ENCODE measurements around the gene ERFE. TPM values are rescaled to one million over a fixed set of nuclear protein-coding genes. Genes with fewer than 3 reads are reported as not detected.
"Not testable (repeated sequence)": the region's sequence is repeated elsewhere in the genome, so short reads cannot be mapped to it uniquely, and the experiment has no call there.

Gene ERFE, protein sequence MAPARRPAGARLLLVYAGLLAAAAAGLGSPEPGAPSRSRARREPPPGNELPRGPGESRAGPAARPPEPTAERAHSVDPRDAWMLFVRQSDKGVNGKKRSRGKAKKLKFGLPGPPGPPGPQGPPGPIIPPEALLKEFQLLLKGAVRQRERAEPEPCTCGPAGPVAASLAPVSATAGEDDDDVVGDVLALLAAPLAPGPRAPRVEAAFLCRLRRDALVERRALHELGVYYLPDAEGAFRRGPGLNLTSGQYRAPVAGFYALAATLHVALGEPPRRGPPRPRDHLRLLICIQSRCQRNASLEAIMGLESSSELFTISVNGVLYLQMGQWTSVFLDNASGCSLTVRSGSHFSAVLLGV
- total RNA-seq (2014; rRNA removed; shearing (Covaris generic); ENCODE audit: low replicate concordance), result 2.8 and 4.1 TPM in 2 replicates

DNA sequence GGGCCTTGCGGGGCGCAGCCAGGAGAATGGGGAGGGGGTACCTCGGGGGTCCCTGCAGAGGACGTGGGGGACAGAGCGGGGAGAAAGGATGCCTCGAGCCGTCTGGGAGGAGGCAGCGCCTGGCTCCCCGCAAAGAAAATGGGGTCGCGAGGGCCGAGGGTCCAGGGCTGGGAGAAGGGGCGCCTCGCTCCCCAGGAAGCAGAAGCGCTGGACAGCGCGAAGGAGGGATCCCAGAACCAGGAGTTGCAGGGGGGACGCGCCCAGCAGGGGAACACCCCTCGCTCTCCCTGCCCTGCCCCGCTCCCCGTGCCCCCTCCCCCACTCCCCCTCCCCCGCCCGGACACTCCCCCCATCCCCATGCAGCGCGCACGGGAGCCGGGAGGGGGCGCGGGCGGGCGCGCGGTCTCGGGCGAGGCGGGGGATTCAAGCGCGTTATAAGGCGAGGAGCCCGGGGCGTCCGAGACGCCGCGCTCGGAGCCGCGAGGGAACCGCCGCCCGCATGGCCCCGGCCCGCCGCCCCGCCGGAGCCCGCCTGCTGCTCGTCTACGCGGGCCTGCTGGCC is at the start of gene ERFE:
Gene ERFE, plus strand, starts transcription at position 462 of the 562 bp plus-strand sequence. Its CDS starts 38 bp downstream, at position 500.
- Histone ChIP-seq H3K79me2 (ENCODE audit: low read length) (no peaks in the 10 kb centered on the region), H3K27ac (ENCODE audit: low read length) (no peak within 1 kb of the TSS), H2AFZ (ENCODE audit: low read length) (no peak within 1 kb of the TSS), H3K9me3 (ENCODE audit: low read length) (no peaks in the 10 kb centered on the region), H3K9me2 (replicated peaks; ENCODE audit: insufficient read depth, low read length) (no peaks in the 10 kb centered on the region), H3K4me1 (ENCODE audit: low read length) (peaks cover 25% of the 10 kb centered on the region), H3K4me3 (ENCODE audit: low read length) (peak within 1 kb of the TSS; percentile 61), H3K9ac (ENCODE audit: low read length) (peak within 1 kb of the TSS; percentile 61), H3K27me3 (ENCODE audit: low read length) (no peaks in the 10 kb centered on the region), H3K36me3 (ENCODE audit: insufficient read depth, low read length) (no peaks in the 10 kb centered on the region), H3K4me2 (ENCODE audit: low read depth, low read length, poor library complexity, severe bottlenecking) (peak within 1 kb of the TSS; percentile 65), H4K20me1 (ENCODE audit: insufficient read depth, low read depth, low read length) (no peaks in the 10 kb centered on the region)
- peak; percentile 81 for DNase-seq

DNA sequence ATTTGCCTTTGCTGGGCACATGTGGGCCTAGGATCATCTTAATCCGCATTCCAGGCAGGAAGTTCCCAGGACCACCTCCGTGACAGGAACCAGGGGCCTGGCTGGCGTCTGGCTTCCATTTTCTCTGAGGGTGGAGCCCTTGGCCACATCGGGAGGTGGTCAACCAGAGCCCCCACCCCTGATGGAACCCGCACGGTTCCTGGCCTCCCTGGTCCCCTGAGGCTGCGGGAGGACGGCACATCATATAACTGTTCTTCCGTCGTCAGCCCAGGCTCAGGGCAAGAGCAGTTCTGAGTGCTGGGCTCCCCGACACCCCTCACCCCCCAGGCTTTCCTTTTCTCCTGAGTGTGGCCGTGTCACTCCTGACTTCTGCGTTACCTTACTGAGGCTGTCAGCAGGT is 45.2 kb upstream of the ERFE start:
- H3K4me3 ChIP-seq (ENCODE audit: low read length), result no peak overlapping the region
- no peak overlapping the region for H3K27ac ChIP-seq (ENCODE audit: low read length)
- H3K9ac ChIP-seq (ENCODE audit: low read length), result no peak overlapping the region
- H4K20me1 ChIP-seq (ENCODE audit: insufficient read depth, low read depth, low read length), result no peaks in the 10 kb centered on the region
- no peaks in the 10 kb centered on the region for H3K79me2 ChIP-seq (ENCODE audit: low read length)
- peaks cover 8% of the 10 kb centered on the region for H3K4me1 ChIP-seq (ENCODE audit: low read length)
- H2AFZ ChIP-seq (ENCODE audit: low read length), result no peak overlapping the region
- H3K9me3 ChIP-seq (ENCODE audit: low read length), result peaks cover 10% of the 10 kb centered on the region; the same call in 1 of the 2 replicates
- DNase-seq, result no peak
- no peaks in the 10 kb centered on the region; the same call in 1 of the 2 replicates for H3K36me3 ChIP-seq (ENCODE audit: insufficient read depth, low read length)
- no peak overlapping the region for H3K4me2 ChIP-seq (ENCODE audit: low read depth, low read length, poor library complexity, severe bottlenecking)
- H3K9me2 ChIP-seq (replicated peaks; ENCODE audit: insufficient read depth, low read length), result no peaks in the 10 kb centered on the region
- no peaks in the 10 kb centered on the region for H3K27me3 ChIP-seq (ENCODE audit: low read length)

DNA sequence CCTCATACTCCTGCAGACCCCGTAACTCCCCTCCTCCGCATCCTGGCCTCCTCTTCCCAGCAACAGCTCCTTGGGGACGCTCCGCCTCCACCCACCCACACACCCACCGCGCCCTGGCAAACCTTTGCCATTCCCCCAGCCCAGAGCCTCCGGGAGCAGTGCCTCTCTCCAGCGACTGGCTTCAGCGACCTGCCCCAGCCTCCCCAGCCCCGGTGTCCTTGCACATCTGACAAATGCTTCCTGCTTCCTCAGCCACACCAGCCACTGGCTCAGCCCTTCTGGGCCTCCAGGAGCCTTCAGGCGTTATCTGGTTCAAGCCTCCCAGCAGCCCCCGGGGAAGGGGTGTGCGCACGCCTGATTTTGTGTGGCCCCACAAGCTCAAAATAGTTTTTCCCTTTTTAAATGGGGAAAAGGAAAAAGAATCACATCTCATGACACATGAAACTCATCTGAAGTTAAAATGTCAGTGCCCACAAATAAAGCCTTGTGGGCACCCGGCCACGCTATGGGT is 44.4 kb upstream of the ERFE start:
- Histone ChIP-seq H3K4me2 (ENCODE audit: low read depth, low read length, poor library complexity, severe bottlenecking) (no peak overlapping the region), H2AFZ (ENCODE audit: low read length) (no peak overlapping the region), H3K9me2 (replicated peaks; ENCODE audit: insufficient read depth, low read length) (no peaks in the 10 kb centered on the region), H3K4me3 (ENCODE audit: low read length) (no peak overlapping the region), H3K79me2 (ENCODE audit: low read length) (no peaks in the 10 kb centered on the region), H3K27ac (ENCODE audit: low read length) (no peak overlapping the region), H3K36me3 (ENCODE audit: insufficient read depth, low read length) (no peaks in the 10 kb centered on the region; the same call in 1 of the 2 replicates), H3K9ac (ENCODE audit: low read length) (no peak overlapping the region), H3K27me3 (ENCODE audit: low read length) (no peaks in the 10 kb centered on the region), H3K9me3 (ENCODE audit: low read length) (peaks cover 10% of the 10 kb centered on the region; the same call in 1 of the 2 replicates), H4K20me1 (ENCODE audit: insufficient read depth, low read depth, low read length) (no peaks in the 10 kb centered on the region), H3K4me1 (ENCODE audit: low read length) (peaks cover under 1% of the 10 kb centered on the region; the same call in 1 of the 2 replicates)
- no peak for DNase-seq

DNA sequence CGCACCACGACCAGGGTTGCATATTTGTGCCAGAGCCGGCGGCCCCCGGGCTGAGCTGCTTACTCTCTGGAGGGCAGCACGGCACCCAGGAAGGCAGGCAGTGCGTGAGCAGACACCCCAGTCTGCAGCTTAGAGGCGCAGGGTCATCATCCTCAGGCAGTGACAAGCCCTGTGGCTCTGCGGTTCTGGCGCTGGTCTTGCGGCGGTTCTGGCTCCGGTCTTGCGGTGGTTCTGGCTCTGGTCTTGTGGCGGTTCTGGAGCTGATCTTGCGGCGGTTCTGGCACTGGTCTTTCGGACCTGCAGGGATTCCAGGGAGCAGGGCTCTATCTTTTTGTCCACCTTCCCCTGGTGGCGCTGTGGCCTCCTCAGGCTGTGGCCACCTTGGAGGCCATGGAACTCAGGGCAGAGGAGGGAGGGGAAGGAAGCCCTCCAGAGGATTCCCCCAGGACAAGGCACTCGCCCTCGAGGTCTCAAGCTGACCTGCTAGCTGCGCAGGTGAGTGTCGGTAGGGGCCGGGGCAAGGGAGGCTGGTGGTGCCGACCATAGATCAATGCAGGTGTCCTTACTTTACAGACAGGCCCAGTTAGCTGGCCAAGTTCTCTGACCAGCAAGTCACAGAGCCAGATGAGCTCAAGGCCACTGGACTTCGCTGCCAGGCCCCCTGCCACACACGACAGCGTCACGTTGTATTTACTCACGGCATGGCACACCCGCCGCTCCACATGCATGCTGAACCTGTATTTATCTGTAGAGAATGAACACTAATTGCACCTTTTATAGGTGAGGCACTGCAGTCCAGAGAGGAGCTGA is 43.7 kb upstream of the ERFE start:
- H2AFZ ChIP-seq (ENCODE audit: low read length), result no peak overlapping the region
- no peaks in the 10 kb centered on the region for H3K79me2 ChIP-seq (ENCODE audit: low read length)
- H3K4me3 ChIP-seq (ENCODE audit: low read length), result no peak overlapping the region
- peaks cover 10% of the 10 kb centered on the region; the same call in 1 of the 2 replicates for H3K9me3 ChIP-seq (ENCODE audit: low read length)
- no peaks in the 10 kb centered on the region for H3K27me3 ChIP-seq (ENCODE audit: low read length)
- no peaks in the 10 kb centered on the region for H4K20me1 ChIP-seq (ENCODE audit: insufficient read depth, low read depth, low read length)
- DNase-seq, result no peak
- H3K9ac ChIP-seq (ENCODE audit: low read length), result no peak overlapping the region
- no peak overlapping the region for H3K27ac ChIP-seq (ENCODE audit: low read length)
- H3K4me1 ChIP-seq (ENCODE audit: low read length), result no peaks in the 10 kb centered on the region
- no peak overlapping the region for H3K4me2 ChIP-seq (ENCODE audit: low read depth, low read length, poor library complexity, severe bottlenecking)
- no peaks in the 10 kb centered on the region; the same call in 1 of the 2 replicates for H3K36me3 ChIP-seq (ENCODE audit: insufficient read depth, low read length)
- H3K9me2 ChIP-seq (replicated peaks; ENCODE audit: insufficient read depth, low read length), result no peaks in the 10 kb centered on the region

DNA sequence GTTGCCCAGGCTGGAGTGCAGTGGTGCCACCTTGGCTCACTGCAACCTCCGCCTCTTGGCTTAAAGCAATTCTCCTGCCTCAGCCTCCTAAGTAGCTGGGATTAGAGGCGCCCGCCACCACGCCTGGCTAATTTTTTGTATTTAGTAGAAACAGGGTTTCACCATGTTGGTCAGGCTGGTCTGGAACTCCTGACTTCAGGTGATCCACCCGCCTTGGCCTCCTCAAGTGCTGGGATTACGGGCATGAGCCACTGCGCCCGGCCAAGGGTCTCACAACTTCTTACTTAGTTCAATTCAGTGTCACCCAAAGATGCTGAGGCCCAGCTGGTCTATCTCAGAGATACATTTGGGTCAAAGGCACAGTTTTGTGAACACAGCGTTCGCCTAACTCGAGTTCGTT is 43.1 kb upstream of the ERFE start:
- not testable (repeated sequence) for H3K79me2 ChIP-seq (ENCODE audit: low read length); H3K36me3 ChIP-seq (ENCODE audit: insufficient read depth, low read length); H3K4me2 ChIP-seq (ENCODE audit: low read depth, low read length, poor library complexity, severe bottlenecking); H3K9ac ChIP-seq (ENCODE audit: low read length); H3K4me3 ChIP-seq (ENCODE audit: low read length); H3K27me3 ChIP-seq (ENCODE audit: low read length); H3K9me2 ChIP-seq (replicated peaks; ENCODE audit: insufficient read depth, low read length); DNase-seq; H3K4me1 ChIP-seq (ENCODE audit: low read length); H2AFZ ChIP-seq (ENCODE audit: low read length); H3K27ac ChIP-seq (ENCODE audit: low read length); H4K20me1 ChIP-seq (ENCODE audit: insufficient read depth, low read depth, low read length)
- H3K9me3 ChIP-seq (ENCODE audit: low read length), result peaks cover 10% of the 10 kb centered on the region; the same call in 1 of the 2 replicates

DNA sequence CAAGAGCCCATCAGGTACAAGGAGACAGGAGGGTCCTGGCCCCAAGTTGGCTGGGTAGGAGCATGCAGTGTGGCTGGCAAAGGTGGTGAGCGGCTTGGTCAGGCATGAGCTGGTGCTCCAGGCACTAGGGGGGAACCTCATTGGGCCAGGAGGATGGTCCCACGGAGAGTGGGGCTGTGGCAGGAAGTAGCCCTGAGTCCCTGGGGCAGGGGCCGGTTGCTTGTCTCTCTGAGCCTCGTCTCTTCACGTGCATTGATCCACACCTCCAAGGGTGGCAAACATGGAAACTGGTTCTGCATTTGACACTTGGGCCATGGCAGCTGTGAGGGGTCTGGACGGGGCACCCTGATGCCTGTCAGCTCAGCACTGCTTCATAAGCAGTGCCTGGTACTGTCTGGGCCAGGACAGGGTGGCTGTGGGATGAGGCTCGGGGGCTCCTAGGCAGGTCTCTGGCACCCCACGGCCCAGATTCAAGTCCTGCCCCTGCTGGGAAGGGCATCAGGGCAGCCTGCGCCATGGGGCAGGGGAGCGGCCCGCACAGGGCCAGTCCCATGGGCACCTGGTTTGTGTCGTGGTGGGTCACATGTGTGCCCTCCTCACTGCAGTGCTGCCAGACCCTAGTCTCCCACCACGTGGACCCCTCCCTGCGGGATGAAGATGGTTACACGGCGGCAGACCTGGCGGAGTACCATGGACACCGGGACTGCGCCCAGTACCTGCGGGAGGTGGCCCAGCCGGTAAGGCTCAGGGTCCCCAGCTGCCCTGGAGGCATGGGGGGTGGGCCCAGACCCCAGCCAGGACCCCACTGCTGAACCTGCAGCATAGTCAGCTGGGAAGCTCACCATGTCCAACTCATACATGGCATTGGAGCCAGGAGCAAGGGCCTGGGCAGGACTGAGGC is 42.2 kb upstream of the ERFE start:
- Histone ChIP-seq H2AFZ (ENCODE audit: low read length) (no peak overlapping the region), H3K79me2 (ENCODE audit: low read length) (no peaks in the 10 kb centered on the region), H4K20me1 (ENCODE audit: insufficient read depth, low read depth, low read length) (no peaks in the 10 kb centered on the region), H3K27me3 (ENCODE audit: low read length) (no peaks in the 10 kb centered on the region), H3K9me2 (replicated peaks; ENCODE audit: insufficient read depth, low read length) (no peaks in the 10 kb centered on the region), H3K4me1 (ENCODE audit: low read length) (no peaks in the 10 kb centered on the region), H3K4me3 (ENCODE audit: low read length) (no peak overlapping the region), H3K9ac (ENCODE audit: low read length) (no peak overlapping the region), H3K27ac (ENCODE audit: low read length) (no peak overlapping the region), H3K4me2 (ENCODE audit: low read depth, low read length, poor library complexity, severe bottlenecking) (no peak overlapping the region), H3K9me3 (ENCODE audit: low read length) (peaks cover 7% of the 10 kb centered on the region; the same call in 1 of the 2 replicates), H3K36me3 (ENCODE audit: insufficient read depth, low read length) (no peaks in the 10 kb centered on the region; the same call in 1 of the 2 replicates)
- DNase-seq, result no peak

DNA sequence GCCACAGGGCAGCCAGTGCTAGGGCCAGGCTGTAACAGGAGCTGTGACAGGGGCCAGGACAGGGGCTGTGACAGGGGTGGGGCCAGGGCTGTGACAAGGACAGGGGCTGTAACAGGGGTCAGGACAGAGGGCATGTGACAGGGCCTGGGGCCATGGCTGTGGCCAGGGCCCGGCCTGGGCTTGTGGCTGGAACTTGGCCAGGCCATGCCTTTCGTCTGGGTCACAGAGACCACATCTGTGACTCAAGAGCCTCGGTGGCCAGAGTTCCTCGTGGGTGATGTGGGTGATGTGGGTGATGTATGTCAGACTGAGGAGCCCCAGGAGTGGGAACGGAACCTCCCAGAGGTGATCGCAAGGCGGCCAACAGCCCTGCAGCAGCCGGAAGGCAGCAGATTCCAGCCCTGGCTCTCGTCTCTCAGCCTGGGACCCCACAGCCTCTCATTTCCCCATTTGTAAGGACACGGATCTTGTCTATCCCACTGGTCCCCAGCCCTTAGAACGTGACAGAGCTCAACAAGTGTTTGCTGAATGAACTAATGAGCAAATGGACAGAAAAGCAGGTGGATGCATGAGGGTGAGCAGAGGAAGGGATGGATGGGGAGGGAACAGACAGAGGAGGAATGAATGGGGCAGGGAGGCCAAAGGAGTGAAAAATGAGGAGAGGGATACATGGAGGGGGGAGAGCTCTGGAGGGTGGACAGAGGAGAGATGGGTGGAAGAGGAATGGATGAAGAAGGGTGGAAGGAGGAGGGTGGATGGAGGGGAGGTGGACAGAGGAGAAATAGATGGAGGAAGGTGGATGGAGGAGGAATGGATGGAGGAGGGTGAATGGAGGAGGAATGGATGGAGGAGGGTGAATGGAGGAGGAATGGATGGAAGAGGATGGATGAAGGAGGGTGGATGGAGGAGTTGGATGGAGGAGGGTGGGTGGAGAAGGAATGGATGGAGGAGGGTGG is 41.3 kb upstream of the ERFE start:
- no peaks in the 10 kb centered on the region for H3K27me3 ChIP-seq (ENCODE audit: low read length)
- H3K27ac ChIP-seq (ENCODE audit: low read length), result no peak overlapping the region
- no peaks in the 10 kb centered on the region for H3K79me2 ChIP-seq (ENCODE audit: low read length)
- H3K36me3 ChIP-seq (ENCODE audit: insufficient read depth, low read length), result no peaks in the 10 kb centered on the region; the same call in 1 of the 2 replicates
- no peaks in the 10 kb centered on the region for H4K20me1 ChIP-seq (ENCODE audit: insufficient read depth, low read depth, low read length)
- no peaks in the 10 kb centered on the region for H3K4me1 ChIP-seq (ENCODE audit: low read length)
- H3K9me2 ChIP-seq (replicated peaks; ENCODE audit: insufficient read depth, low read length), result no peaks in the 10 kb centered on the region
- H3K4me3 ChIP-seq (ENCODE audit: low read length), result no peak overlapping the region
- peaks cover 4% of the 10 kb centered on the region; the same call in 1 of the 2 replicates for H3K9me3 ChIP-seq (ENCODE audit: low read length)
- DNase-seq, result no peak
- no peak overlapping the region for H3K4me2 ChIP-seq (ENCODE audit: low read depth, low read length, poor library complexity, severe bottlenecking)
- H3K9ac ChIP-seq (ENCODE audit: low read length), result no peak overlapping the region
- no peak overlapping the region for H2AFZ ChIP-seq (ENCODE audit: low read length)

All from Karpas-422 (cell line).